ENCODE data around the gene MAGI3.

Gene MAGI3

GRCh38 chr1:113372546-113372945 is 17.8 kb upstream of the MAGI3 start:
- ChIA-PET CTCF (no interaction called here), POLR2A (no interaction called here)
- TF ChIP-seq, protein P1, sequence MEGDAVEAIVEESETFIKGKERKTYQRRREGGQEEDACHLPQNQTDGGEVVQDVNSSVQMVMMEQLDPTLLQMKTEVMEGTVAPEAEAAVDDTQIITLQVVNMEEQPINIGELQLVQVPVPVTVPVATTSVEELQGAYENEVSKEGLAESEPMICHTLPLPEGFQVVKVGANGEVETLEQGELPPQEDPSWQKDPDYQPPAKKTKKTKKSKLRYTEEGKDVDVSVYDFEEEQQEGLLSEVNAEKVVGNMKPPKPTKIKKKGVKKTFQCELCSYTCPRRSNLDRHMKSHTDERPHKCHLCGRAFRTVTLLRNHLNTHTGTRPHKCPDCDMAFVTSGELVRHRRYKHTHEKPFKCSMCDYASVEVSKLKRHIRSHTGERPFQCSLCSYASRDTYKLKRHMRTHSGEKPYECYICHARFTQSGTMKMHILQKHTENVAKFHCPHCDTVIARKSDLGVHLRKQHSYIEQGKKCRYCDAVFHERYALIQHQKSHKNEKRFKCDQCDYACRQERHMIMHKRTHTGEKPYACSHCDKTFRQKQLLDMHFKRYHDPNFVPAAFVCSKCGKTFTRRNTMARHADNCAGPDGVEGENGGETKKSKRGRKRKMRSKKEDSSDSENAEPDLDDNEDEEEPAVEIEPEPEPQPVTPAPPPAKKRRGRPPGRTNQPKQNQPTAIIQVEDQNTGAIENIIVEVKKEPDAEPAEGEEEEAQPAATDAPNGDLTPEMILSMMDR (IDR thresholded peaks at IDR 0.05; ENCODE audit: insufficient read depth, low read length, missing control alignments) = no peak
- no peak overlapping the region for H3K4me3 ChIP-seq (ENCODE audit: low read depth, low read length)
- no peak for DNase-seq (ENCODE audit: low read depth, low spot score)

DNA sequence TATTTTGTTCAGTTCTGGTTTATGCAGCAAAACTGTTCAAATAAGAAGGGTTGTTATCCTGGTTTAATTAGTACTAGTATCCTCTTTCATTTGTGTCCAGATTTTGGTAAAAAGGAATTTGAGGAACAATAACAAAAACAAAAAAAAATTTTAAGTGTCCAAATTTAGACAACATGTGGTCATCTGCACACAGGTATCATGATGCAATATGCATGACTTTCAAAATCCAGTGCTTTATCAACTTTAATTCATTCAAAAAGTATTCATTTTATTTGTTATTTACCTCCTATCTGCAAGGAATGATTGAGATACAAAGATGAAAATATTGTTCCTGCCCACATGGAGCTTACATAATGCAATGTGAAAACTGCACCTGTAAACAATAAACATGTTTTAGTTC is 16.7 kb upstream of the MAGI3 start:
- no peak for DNase-seq (ENCODE audit: low read depth, low spot score)
- H3K4me3 ChIP-seq (ENCODE audit: low read depth, low read length) = no peak overlapping the region
- POLR2A ChIA-PET = no interaction called here
- CTCF ChIA-PET = no interaction called here
- TF ChIP-seq, protein P1 (IDR thresholded peaks at IDR 0.05; ENCODE audit: insufficient read depth, low read length, missing control alignments) = no peak

DNA sequence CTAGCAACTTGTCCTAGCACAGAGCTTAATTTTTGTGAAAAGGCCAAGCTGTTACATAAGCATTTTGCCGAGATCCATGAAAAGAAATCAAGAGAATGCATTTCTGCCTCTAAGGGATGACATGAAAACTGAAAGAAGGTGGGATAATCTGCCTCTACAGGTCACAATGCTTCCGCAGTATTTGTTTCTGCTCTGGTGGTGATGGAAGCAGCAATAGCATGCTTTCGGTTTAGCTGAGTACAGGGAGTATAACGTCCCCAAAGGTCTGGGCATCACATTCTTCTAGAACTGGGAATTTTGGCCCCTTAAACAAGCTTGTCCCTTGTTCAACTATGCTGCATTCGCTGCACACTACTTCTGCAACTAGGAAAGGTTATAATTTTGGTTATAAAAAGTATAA is 14.4 kb upstream of the MAGI3 start:
- ChIA-PET POLR2A (no interaction called here), CTCF (no interaction called here)

GRCh38 chr1:113380075-113380474 is 10.2 kb upstream of the MAGI3 start:
- ChIA-PET CTCF (no interaction called here), POLR2A (no interaction called here)
- H3K4me3 ChIP-seq (ENCODE audit: low read depth, low read length) = no peak overlapping the region
- DNase-seq (ENCODE audit: low read depth, low spot score) = no peak
- TF ChIP-seq, protein P1 (IDR thresholded peaks at IDR 0.05; ENCODE audit: insufficient read depth, low read length, missing control alignments) = no peak

More for the DNA sequence above, 14.4 kb upstream of the MAGI3 start:
- no peak for DNase-seq (ENCODE audit: low read depth, low spot score)
- TF ChIP-seq, protein P1 (IDR thresholded peaks at IDR 0.05; ENCODE audit: insufficient read depth, low read length, missing control alignments) = no peak
- no peak overlapping the region for H3K4me3 ChIP-seq (ENCODE audit: low read depth, low read length)

DNA sequence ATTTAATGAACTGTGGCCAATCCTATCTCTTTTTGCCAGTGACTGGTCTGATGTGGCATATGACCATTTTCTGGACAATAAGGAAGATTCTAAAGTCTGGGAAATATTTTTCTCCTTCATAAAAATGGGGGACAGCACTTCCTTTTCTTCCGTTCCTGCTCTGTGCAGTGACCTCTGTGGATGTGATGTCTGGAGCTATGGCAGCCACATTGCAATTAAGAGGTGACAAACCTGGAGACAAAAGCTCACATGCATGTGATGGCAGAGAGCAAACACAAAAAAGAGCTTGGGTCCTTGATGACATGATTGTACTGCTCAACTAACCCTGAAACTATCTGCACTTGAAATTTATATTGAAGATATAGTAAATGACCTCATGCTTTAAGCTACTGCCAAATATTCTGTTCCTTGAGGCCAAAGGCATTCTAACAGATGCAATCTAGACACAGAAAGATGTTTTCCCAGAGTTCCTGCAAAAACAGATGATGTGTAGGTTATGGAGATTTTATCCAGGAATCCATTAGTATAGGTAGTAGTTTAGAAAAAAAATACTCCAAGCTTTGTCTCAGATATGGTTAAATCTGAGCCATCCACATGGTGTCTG is 2.2 kb upstream of the MAGI3 start:
- ChIA-PET POLR2A (interaction anchor here (0.6 kb wide), 1 partner anchor 81 kb away, joined by 3 read pairs; no protein-coding TSS in a partner anchor), CTCF (interaction anchor here (1.9 kb wide), 1 partner anchor 248 kb away, joined by 6 read pairs; no protein-coding TSS in a partner anchor)
- no peak for DNase-seq (ENCODE audit: low read depth, low spot score)
- no peak overlapping the region for H3K4me3 ChIP-seq (ENCODE audit: low read depth, low read length)
- TF ChIP-seq, protein P1 (IDR thresholded peaks at IDR 0.05; ENCODE audit: insufficient read depth, low read length, missing control alignments) = no peak

DNA sequence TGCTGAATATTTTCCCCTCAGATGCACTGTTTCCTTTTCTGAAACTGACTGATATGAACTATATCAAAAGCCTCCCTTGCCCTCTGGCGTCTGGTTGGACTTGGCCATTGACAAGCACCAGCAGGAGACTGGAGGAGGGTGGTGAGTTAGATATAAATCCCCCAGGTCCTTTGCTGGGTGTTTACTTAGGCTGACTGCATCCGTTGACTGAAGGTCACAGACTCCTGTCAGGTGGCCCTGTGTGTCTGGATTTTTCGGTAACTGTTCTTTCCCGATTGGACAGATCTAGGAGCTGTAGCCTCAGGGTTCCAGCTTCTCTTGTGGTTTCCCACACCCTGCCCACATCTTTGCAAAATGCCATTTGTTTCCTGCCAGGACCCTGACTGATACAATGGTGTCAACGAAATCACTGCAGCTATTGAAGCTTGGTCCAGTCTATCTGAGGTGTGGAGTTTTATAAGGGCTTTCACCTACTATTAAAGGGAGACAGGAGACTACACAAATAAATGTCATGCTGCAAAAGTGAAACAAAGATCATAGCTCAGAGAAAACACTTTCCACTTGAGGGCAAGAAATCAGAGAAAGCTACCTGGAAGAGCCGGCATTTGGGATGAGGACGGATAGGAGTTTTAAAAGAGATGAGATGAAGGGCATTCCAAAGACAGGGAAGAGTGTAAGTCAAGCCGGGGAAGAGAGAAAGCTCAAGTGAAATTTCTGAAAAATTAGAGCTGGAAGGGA is 1.5 kb upstream of the MAGI3 start:
- ChIA-PET CTCF (interaction anchor here (1.5 to 1.9 kb wide), 2 partner anchors 248 kb away, joined by 6 read pairs; no protein-coding TSS in a partner anchor), POLR2A (interaction anchor here (0.7 kb wide), 1 partner anchor 65 kb away, joined by 3 read pairs; no protein-coding TSS in a partner anchor)
- DNase-seq (ENCODE audit: low read depth, low spot score) = no peak
- peak overlapping the region; percentile 72 for H3K4me3 ChIP-seq (ENCODE audit: low read depth, low read length)
- TF ChIP-seq, protein P1 (IDR thresholded peaks at IDR 0.05; ENCODE audit: insufficient read depth, low read length, missing control alignments) = no peak
